ENCODE results near the gene PPP1R13L. TPM values are rescaled to one million over a fixed set of nuclear protein-coding genes. Genes with fewer than 3 reads are reported as not detected.
"Not testable (repeated sequence)": the region's sequence is repeated elsewhere in the genome, so short reads cannot be mapped to it uniquely, and the experiment has no call there.

The PPP1R13L gene
- total and polyA plus RNA-seq, 12 donors = 85.2 to 265 (median 166) TPM

GRCh38 chr19:45439569-45440258, 34.8 kb upstream of the PPP1R13L start:
- TF ChIP-seq CTCF (IDR thresholded peaks at IDR 0.05) = peak; percentile 99 to 100 (median 99)
- Histone ChIP-seq H3K27me3 (no peaks in the 10 kb centered on the region), H3K4me3 (peak overlapping the region; percentile 4 to 77 (median 69))

GRCh38 chr19:45439190-45439568, 34.3 kb upstream of the PPP1R13L start:
- DNase-seq (no peak), ATAC-seq (no peak)
- Histone ChIP-seq H3K27ac (peak overlapping the region in 9 of 10 donors; percentile 89 to 99 (median 94)), H3K4me1 (peaks cover 0 to 38% (median 22%) of the 10 kb centered on the region in 9 donors), H3K36me3 (no peaks in the 10 kb centered on the region), H3K9me3 (no peaks in the 10 kb centered on the region), H3K27me3 (no peaks in the 10 kb centered on the region), H3K4me3 (peak overlapping the region; percentile 4 to 77 (median 69))
- WGBS, 2 donors = 35% methylated on average over 10 of the region's 10 CpGs
- no peak for TF ChIP-seq CTCF (IDR thresholded peaks at IDR 0.05)
- intact Hi-C loops (cut with DNase I) = loop anchor here (1.0 to 2.0 kb wide), 4 partner anchors 39 to 42 kb away; no protein-coding TSS in a partner anchor

More at GRCh38 chr19:45439569-45440258, 34.8 kb upstream of the PPP1R13L start:
- Histone ChIP-seq H3K4me1 (peaks cover 0 to 42% (median 26%) of the 10 kb centered on the region in 9 donors), H3K9me3 (no peaks in the 10 kb centered on the region), H3K27ac (peak overlapping the region; percentile 88 to 99 (median 94)), H3K36me3 (no peaks in the 10 kb centered on the region)
- DNase-seq = peak; percentile 90
- peak; percentile 56 to 83 (median 70) for ATAC-seq
- WGBS, 2 donors = 1% methylated on average over 70 to 78 of the region's 78 CpGs
- intact Hi-C loops (cut with DNase I) = loop anchor here (1.0 to 10.0 kb wide), 6 partner anchors 39 to 205 kb away; partner anchors contain the start of gene GPR4 (in 1 of the 10)

- ATAC-seq (no peak), DNase-seq (no peak)
- no peaks in the 10 kb centered on the region for H3K27me3 ChIP-seq
- no peak for TF ChIP-seq CTCF (IDR thresholded peaks at IDR 0.05)
- no peaks in the 10 kb centered on the region for H3K9me3 ChIP-seq
- H3K4me3 ChIP-seq = no peak overlapping the region
- peaks cover 0 to 20% (median 12%) of the 10 kb centered on the region in 9 donors for H3K4me1 ChIP-seq
- 89% methylated on average over 3 of the region's 3 CpGs for WGBS, 2 donors
- intact Hi-C loops (cut with DNase I) = no loop called here
- H3K27ac ChIP-seq = no peak overlapping the region
- H3K36me3 ChIP-seq = no peaks in the 10 kb centered on the region
Measured at GRCh38 chr19:45437328-45437727, 32.5 kb upstream of the PPP1R13L start.

GRCh38 chr19:45432543-45432942, 27.7 kb upstream of the PPP1R13L start:
- not testable (repeated sequence) for H3K4me3 ChIP-seq, ATAC-seq, H3K9me3 ChIP-seq, H3K36me3 ChIP-seq, DNase-seq, H3K27ac ChIP-seq
- intact Hi-C loops (cut with DNase I) = loop anchor here in 1 of 10 donors (5.0 kb wide), 1 partner anchor 210 kb away; no protein-coding TSS in a partner anchor
- 85 to 94% methylated on average over 8 of the region's 8 CpGs for WGBS, 2 donors
- Histone ChIP-seq H3K27me3 (peaks cover 0 to 14% (median 0%) of the 10 kb centered on the region in 7 donors), H3K4me1 (peaks cover 6 to 23% (median 17%) of the 10 kb centered on the region in 9 donors)

- not testable (repeated sequence) for H3K9me3 ChIP-seq, H3K36me3 ChIP-seq, DNase-seq, H3K27ac ChIP-seq, ATAC-seq, H3K4me3 ChIP-seq
- intact Hi-C loops (cut with DNase I) = loop anchor here in 1 of 10 donors (5.0 kb wide), 1 partner anchor 211 kb away; no protein-coding TSS in a partner anchor
- 58 to 61% methylated on average over 9 of the region's 9 CpGs for WGBS, 2 donors
- Histone ChIP-seq H3K4me1 (peaks cover 6 to 29% (median 20%) of the 10 kb centered on the region in 9 donors), H3K27me3 (peaks cover 0 to 14% (median 0%) of the 10 kb centered on the region in 7 donors)
Measured at GRCh38 chr19:45431008-45431407, 26.1 kb upstream of the PPP1R13L start.

GRCh38 chr19:45429896-45430295, 25.0 kb upstream of the PPP1R13L start:
- not testable (repeated sequence) for H3K4me3 ChIP-seq, DNase-seq, H3K36me3 ChIP-seq, ATAC-seq, H3K9me3 ChIP-seq
- intact Hi-C loops (cut with DNase I) = loop anchor here in 4 of 10 donors (2.0 to 10.0 kb wide), 4 partner anchors 45 to 215 kb away; no protein-coding TSS in a partner anchor
- peaks cover 7 to 38% (median 28%) of the 10 kb centered on the region in 9 donors for H3K4me1 ChIP-seq
- H3K27me3 ChIP-seq = peaks cover 0 to 14% (median 0%) of the 10 kb centered on the region in 7 donors
- WGBS, 2 donors = 64 to 70% methylated on average over 11 of the region's 11 CpGs
- peak overlapping the region in 8 of 10 donors; percentile 78 to 93 (median 89) for H3K27ac ChIP-seq

Measured in heart right ventricle (tissue), 16 donors.